Measurements from ENCODE around the gene ANGEL1.

- TF ChIP-seq POLR2A (IDR thresholded peaks at IDR 0.05), result no peak
- TF ChIP-seq CTCF (IDR thresholded peaks at IDR 0.05), result no peak
- TF ChIP-seq EP300 (IDR thresholded peaks at IDR 0.05), result no peak
Measured at GRCh38 chr14:76759589-76759988, 53.1 kb downstream of the ANGEL1 start.

Data from tibial nerve (tissue), 4 donors.